Adrenal gland (tissue), 5 donors: Measurements from ENCODE around the gene CFAP58.

Source experiments
- CTCF ChIP-seq, 6 experiments: fragments of 450-650 bp in 4 of 6; fragments of 200-600 bp in 2 of 6; sonication (generic) in 1 of 6; IDR thresholded peaks; 1 replicate in 5 of 6; 2 replicates in 1 of 6; pipeline versions ENCODE4 v1.5.1 to v1.8.0; 2016 to 2021; ENCODE audit warnings: antibody characterized with exemption in 6 of 6, mild to moderate bottlenecking in 2 of 6, moderate library complexity in 1 of 6
- POLR2A ChIP-seq, 2 donors: fragments of 450-650 bp; IDR thresholded peaks; one replicate each; pipeline ENCODE4 v1.6.1; 2017; ENCODE audit warnings: antibody characterized with exemption in 2 of 2, mild to moderate bottlenecking in 2 of 2, moderate library complexity in 1 of 2
- donor health status: DM: no; HTN: no; CAD: no.

DNA sequence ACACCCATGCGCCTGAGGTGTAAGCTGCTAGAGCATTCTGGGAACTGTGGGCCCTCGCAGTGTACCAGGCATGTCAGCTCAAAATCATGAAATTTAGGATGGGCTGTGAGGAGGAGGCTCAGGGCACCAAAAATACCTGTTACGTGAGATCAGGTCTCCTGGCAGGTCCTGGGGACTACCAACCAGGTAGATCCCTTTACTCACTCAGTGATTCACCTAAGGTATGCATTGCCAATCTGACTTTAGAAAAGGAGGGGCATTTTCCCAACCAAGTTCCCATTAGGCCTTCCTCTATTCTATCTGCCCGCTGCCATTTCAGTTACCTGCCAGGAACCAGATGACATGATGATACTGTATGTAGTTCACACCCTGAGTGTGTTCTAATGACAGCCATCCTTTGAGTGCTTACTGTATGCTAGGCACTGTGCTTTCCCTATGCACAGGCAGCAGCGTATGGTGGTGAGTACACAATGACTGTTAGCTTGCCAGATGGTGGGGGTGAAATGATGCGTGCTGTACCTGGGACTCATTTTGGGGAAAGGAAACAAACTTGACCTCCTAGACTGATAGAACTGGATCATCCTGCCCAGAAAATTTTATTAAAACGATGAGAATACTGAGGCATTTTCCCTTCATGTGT lies 62.0 kb downstream of the CFAP58 start:
- TF ChIP-seq CTCF (IDR thresholded peaks at IDR 0.05) (no peak), POLR2A (IDR thresholded peaks at IDR 0.05) (no peak)
